Activated CD8-positive, alpha-beta memory T cell treated with anti-CD3 and anti-CD28 coated beads for 4 hours (primary cell): ENCODE data around the gene CMSS1.

Experiments
- DNase-seq, 2 donors: peaks; one replicate each; pipeline ENCODE4 v3.0.0-alpha.2; 2020; ENCODE audit warnings: low read depth in 2 of 2

The CMSS1 gene

DNA sequence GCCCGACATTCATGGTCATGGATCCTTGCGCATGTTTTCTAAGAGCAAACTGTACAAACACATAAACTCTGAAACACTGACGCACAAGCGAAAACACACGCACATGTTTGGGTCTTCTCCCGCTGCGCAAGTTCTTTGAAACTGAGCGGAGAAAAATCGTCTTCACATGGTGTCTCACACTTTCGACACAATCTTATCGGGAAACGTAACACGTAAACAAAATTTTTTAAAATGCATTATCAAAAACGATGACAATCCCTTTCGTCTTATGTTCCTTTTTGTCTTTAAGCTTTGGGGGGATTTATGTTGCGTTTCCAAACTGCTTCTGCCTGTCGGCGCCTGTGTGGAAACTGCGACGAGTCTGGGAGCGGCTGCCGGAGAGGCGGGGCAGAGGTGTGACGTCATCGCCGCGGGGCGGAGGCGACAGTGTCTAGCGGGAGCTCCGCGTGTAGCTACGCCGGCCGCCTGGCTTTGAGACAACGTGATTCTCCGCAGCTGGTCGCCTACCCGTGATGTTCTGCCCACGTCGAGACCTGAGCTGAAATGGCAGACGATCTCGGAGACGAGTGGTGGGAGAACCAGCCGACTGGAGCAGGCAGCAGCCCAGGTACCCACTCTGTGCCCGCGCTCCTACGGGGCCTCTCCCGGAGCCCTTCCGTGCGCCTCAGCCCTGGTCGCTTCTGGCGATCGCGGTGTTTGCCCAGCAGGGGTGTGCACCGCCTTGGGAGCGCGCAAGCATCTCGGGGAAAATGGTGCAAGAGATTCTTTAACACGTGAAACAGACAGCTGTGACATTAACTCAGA, at the start of gene CMSS1:
TSS of gene CMSS1 (plus strand) at position 426 of the 804 bp plus-strand sequence.
- peak; percentile 91 to 93 for DNase-seq

DNA sequence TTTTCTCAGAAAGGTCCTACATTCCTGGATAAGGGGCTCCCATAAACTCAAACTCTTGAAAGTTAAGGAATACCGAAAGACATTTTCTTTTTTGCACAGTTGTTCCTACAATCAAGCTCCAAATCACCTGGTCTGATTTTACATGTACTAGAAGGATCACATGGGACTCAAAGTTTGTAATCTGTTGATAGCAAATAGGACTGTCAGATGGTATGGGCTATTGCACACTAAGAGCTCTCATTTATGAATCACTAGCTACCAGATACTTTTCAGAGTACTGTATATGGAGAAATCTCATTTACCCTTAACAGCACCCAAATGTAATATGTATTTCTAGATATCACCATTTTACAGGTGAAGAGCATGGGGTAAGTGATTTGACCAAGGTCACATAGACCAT, 49.5 kb upstream of the CMSS1 start:
- no peak for DNase-seq

DNA sequence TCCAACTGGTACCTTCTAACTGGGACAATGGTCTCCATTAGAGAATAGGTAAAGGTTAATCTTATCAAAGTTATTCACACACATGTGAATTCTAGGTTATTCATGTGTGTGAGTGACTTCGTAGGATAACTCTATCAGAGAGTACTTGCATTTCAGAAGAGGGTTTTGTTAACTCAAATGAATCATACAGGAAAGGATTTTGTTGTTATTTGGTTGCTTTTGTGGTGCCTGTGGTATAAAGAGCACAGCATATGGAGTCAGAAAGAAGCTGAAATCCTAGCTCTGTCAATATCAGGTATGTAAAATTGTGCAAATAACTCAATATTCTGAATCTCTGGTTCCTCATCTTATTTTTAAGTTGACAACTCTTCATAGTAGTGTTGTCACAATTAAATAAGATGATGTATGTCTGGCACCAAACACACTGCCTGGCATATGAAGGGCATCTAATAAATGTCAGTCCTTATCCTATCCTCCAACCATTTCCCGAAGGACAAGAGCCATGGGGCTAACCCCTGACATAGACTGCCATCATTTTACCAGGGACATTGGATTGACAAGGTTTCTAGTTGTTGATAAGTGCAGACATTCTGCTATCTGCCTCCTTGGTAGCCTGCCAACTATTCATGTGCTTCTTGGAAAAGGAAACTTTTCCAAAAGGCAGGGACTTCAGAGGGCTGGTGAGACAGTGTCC, 48.7 kb upstream of the CMSS1 start:
- no peak for DNase-seq

DNA sequence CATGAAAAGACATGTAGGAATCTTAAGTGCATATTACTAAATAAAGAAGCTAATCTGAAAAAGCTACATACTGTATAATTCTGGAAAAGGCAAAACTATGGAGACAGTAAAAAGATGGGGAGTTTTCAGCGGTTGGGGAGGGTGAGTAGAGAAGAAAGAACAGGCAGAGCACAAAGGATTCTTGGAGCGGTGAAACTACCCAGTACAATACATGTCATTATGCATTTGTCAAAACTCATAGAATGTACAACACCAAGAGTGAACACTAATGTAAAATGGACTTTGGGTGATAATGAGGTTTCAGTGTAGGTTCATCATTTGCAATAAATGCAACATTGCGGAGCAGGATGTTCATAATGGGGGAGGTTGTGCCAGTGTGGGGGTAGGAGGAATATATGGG, 45.5 kb upstream of the CMSS1 start:
- DNase-seq: no peak

DNA sequence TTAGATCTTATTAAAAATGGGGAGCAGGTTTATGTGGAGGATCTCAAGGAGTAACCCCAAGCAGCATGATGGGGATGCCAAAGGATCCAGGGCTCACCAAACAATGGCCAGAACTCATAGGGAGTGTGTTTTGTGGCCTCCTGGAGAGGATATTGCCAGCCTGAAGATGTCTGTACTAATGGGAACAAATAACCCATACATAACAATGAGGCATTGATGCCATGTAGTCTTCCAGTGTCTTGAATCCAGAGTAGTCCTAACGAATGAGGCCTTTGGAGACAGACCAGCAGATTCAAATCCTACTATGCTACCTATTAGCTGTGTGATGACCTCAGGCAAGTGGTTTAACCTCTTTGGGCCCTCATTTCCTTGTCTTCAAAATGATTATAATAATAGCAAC, 45.0 kb upstream of the CMSS1 start:
- no peak for DNase-seq

DNA sequence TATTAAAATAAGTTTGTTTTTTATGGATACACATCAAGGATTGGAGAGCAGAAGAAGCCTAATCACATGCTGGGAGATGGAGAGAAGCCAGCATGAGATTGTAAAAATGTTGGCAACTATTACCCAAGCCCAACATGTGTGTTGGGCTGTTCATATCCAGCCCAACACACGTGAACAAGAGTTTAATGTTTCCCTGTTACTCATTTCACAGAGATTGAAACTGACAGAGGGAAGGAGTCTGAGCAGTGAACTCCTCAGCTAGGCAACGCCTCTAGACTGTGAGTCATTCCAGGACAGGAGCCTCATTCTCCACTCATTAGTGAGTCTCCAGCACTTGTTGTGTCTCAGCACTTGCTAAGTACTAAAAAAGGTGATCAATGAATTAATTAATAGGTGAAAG, 43.2 kb upstream of the CMSS1 start:
- no peak for DNase-seq

DNA sequence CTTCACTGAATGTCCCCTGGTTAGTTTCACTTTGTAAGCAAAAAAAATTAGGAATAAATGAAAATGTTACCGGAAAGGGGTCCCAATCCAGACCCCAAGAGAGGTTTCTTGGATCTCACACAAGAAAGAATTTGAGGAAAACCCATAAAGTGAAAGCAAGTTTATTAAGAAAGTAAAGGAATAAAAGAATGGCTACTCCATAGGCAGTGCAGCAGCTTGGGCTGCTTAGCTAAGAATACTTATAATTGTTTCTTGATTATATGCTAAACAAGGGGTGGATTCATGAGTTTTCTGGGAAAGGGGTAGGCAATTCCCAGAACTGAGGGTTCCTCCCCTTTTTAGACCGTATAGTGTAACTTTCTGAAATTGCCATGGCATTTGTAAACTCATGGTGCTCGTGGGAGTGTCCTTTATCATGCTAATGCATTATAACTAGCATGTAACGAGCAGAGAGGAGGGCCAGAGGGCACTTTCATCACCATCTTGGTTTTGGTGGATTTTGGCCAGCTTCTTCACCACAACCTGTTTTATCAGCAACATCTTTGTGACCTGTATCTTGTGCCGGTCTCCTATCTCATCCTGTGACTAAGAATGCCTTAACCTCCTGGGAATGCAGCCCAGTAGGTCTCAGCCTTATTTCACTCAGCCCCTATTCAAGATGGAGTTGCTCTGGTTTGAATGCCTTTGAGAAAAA, 41.0 kb upstream of the CMSS1 start:
- no peak for DNase-seq

DNA sequence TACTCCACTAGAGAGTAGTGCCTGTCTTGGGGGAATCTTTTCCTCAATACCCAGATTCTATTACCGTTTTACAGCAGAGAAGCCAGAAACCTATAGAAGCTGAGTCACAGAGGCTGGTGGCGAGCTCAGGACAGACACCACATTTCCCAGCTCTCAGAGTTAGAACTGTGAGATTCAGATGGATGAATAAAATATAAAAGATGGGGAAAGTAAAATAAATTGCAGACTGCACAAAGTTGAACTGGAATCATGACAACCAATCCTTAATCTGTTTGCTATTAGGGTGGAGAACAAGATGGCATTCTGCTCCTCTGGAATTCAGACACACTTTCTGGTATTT, 40.5 kb upstream of the CMSS1 start:
- no peak for DNase-seq

DNA sequence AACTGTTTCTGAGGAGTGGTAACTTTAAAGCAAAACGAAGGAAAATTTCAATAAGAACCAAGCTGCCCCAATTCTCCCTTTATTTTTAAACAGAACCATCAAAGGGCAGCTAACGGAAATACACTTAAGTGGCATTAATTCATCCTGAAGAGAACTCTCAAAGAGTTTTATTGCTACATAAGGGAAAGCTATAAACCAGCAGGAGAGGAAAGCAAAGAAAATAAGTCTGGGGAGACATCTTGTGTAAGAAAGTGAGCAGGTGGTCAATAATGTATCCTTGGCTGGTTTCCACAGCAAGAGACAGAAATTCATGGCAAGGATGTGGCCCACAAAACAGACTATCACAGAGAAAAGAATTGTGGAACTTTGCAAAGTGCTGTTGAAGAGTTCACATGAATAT, 40.0 kb upstream of the CMSS1 start:
- no peak for DNase-seq

DNA sequence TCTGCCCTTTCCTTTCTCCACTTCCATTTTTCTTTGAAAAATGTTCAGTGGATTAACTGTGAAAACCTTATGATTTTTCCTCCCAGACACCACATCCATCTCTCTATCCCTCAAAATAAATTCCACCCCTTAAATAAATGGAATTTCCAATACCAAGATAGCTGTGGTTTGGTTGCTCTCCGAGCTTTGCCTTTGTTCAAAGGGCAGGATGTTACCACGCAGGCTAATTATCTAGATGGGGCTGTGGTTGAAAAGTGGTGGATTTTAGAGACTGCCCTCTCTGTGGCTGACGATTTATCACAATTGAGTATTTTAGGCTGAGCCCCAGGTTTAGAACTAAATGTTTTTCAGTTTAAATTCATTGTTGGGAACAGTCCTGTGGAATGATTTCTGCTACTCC, 36.9 kb upstream of the CMSS1 start:
- DNase-seq: no peak

DNA sequence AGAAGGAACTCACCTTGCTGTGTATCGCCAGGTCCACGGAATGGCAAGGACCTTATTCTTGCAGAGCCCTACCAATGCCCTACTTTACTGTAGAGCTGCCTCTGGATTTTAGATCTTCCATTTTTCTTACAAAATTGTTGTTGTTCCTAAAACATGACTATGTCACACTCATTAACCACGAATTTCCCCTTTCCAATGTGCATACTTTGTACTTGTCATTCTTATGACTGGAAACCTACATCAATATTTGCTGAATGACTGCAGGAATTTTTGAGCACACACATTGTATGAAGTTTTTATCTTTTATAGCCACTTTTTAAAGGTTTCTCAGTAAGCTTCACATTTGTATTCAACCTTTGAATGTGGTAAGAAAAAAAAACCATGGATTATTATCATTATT, 35.9 kb upstream of the CMSS1 start:
- DNase-seq: no peak

DNA sequence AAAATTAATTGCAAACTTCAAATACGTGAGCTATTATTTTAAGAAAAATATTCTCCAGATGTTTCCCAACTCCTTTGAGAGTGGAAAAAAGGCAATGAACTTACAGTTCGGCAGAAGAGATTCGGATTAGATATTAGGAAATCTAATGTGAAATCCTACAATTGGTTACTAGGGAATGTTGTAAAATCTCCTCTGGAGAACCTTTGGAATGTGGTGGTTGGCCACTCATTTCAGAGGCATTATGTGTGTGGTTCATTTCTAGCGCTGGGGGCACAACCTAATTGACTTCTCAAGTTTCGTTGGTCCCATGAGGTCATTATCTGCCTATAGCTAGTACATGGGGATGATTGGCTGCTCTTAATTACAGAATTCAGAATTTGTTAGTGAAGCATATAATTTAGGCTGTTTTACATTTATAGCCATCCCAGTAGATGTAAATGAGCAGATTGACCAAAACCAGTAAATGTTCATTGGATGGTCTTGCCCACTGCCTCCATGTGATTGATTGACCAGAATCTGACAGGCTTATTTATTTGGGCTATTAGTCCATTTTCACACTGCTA, 34.6 kb upstream of the CMSS1 start:
- DNase-seq: no peak

DNA sequence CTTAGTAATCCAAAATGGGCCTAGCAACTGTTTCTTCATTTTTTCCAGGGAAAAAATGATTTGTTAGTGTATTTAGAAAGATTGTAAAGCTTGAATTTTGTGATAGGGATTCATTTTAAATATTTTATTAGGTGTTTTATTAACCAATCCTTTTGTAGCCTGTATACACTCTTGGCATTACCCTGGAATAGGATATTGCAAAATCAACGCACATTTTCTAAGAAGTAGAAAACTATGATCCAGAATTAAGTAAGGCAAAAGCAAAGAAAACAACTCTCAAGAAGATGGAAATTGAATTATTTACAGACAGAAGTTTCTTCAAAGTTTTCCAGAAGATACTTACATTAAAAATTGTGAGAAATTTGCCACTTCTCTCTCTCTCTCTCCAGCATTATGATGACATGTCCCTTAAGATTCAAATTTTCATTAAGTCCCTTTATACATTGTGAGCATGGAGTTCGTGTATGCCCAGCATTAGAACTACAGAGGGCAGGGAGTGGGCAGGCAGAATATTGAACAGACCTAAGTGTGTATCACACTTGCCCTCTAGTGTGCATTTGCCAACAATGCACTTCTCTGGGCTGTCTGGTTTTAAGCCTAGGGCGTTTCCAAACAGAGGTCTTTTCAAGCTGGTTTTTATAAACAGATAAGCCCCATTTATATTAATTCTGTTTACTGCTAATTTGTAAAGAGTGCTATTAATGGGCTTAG, 28.5 kb upstream of the CMSS1 start:
- DNase-seq: no peak

DNA sequence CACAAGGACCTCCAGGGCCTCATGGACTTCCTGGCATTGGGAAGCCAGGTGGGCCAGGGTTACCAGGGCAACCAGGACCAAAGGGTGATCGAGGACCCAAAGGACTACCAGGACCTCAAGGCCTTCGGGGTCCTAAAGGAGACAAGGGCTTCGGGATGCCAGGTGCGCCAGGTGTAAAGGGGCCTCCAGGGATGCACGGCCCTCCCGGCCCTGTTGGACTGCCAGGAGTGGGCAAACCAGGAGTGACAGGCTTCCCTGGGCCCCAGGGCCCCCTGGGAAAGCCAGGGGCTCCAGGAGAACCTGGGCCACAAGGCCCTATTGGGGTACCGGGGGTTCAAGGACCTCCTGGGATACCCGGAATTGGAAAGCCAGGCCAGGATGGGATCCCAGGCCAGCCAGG, 23.2 kb upstream of the CMSS1 start:
- DNase-seq: no peak

DNA sequence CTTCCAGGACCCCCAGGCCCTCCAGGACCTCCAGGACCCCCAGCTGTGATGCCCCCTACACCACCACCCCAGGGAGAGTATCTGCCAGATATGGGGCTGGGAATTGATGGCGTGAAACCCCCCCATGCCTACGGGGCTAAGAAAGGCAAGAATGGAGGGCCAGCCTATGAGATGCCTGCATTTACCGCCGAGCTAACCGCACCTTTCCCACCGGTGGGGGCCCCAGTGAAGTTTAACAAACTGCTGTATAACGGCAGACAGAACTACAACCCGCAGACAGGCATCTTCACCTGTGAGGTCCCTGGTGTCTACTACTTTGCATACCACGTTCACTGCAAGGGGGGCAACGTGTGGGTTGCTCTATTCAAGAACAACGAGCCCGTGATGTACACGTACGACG, 22.1 kb upstream of the CMSS1 start:
- DNase-seq: no peak

DNA sequence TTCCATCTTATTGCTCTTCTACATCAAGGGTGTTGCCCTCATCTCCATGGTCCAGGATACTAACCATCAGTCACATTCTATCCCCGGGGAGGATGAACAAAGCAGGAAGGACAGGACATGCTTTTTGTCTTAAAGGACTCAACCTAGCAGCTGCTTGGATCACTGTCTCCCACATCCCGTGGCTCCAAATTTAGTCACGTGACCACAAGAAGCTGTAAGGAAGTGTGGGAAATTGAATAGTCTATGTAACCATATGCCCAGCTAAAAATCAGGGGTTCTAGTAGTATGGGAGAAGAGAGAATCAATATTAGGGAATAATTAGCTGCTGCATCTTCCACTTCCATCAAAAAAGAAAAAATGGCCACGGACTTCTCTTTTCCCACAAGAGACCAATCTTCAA, 18.2 kb upstream of the CMSS1 start:
- no peak for DNase-seq

DNA sequence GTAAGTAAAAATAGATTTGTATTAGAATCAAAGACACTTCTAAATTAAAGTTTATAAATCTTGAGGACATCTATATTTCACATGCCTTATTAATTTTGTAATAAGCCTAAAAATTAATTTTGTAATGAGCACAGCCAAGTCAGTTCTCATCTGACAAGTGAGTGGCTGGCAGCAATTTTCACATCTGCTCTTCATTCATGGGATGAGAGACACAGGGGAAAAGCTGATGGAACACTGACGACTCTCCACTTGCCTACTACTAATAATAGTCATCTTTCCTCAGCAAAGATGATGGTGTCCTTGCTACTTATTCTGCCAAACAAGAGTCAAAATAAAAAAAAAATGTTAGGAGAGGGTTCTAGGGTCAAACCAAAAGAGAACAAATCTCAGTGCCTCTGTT, 14.4 kb upstream of the CMSS1 start:
- DNase-seq: no peak

DNA sequence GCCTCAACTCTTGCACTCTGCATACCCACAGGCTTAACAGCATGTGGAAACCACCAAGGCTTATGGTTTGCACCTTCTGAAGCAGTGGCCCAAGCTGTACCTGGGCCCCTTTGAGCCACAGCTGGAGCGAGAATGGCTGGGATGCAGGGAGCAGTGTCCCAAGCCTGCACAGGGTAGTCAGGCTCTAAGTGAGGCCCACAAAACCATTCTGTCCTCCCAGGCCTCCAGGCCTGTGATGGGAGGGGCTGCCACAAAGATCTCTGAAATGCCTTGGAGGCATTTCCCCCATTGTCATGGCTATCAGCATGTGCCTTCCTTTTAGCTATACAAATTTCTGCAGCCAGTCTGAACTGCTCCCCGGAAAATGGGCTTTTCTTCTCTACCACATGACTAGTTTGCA, 12.5 kb upstream of the CMSS1 start:
- DNase-seq: no peak

DNA sequence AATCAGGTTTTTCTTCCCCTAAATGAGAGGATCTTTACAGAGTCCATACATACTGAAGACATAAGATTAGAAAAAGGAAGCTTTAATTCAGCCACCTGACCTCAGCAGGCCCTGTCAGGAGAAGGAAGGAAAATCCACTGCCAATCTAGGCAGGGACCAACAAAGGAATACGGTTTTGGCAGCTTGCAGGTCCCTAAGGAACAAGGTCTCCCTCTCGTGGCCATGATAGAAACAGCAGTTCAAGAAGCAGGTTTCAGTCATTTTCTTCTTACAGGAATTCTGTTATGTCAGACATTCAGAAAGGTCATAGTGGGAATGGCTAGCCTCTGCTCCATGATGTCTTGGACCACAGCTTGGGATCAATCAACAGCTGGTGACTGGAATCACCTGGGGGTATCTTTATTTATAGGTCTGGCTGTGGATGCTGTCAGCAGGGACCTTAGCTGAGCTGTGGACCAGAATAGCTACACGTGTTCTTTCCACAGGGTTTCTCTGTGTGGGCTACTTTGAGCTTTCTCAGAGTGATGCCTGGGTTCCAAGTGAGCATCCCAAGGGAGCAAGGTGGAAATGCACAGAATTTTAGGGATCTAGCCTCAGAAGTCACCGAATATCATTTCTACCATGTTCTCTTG, 9.4 kb upstream of the CMSS1 start:
- DNase-seq: peak in 1 of 2 donors; percentile 10

DNA sequence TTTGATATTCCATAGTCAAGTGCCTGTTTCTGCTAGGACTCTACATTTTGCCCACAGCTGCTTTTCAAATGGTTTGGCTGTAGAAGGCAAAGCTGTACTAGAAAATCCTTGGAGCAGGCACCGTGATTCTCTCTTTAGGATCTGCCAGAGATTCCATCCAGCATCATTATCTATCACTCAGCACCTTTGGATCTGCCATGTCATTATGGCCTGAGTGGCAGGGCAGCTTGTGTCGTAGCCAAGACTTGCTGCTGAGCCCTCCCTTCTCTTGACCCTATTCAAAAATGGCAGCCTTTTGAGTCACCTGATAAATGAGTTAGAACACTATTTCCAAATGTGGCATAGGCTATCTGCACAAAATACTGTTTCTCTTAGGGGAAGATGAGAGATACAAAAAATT, 8.1 kb upstream of the CMSS1 start:
- no peak for DNase-seq

DNA sequence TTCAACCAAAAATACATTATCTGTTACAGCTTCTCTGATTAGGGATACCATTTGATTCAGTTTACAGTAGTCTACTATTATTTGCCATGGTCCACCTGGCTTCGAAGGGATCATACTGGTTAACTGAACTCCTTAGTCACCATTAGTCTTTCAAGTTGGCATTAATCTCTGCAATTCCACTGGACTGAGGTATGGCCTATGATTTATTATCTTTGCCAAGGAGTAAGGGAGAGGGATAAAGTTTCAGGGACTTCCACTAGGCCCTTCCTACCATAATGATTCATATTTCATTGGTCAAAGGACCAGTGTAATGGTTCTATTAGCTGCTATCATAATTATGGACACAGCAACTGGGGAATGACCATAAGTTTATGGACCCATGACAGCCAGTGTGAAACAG, 7.3 kb upstream of the CMSS1 start:
- DNase-seq: no peak

DNA sequence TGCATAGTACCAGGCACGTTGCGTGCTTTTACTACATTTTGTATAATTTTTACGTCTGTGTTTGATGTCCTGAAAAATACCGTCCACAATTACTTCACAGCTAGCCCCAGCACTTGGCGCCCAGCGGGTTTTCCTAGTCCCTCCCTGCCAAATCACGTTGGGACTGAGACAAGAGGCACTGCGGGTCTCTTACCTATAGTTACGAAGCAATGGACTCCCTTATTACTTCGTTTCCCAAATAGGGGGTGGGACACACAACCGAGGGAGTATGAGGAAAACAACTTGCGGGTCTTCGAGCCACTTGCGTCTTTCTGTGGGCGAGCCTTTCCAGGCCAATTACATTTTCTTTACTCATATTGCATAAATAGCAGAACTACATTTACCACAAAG, 620 bp upstream of the CMSS1 start:
- no peak for DNase-seq
